GM20431 (cell line): ENCODE data around the gene MAP3K3.

ENCODE experiments used
- in situ Hi-C: fragments of 300-500 bp; cut with MseI, MboI; formaldehyde crosslinking; loops from one replicate; pipeline ENCODE4 v1.15.0; 2020; ENCODE audit warnings: low sequenced_read_pairs; ENCODE audit not compliant: unreplicated experiment

MAP3K3 gene

GRCh38 chr17:63621684-63622573 is at the start of gene MAP3K3:
Gene MAP3K3, plus strand, starts transcription at chr17:63622417. Its CDS starts 343 bp downstream, at chr17:63622760.
- in situ Hi-C loops: no loop called here

DNA sequence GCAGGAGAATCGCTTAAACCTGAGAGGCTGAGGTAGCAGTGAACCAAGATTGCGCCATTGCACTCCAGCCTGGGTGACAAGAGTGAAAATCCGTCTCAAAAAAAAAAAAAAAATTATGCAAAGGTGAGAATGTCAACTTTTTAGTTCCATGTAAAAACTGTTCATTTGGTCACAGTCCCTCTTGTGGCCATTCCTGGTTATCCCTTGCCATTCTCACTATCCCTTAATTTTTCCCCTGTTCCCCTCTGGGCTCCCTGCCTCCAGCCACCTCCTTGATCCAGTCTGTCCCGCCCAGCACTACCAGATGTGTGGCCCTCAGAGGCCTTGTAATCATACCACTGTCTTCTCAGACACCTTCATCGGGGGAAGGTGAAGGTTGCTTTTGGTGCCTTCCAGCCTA is 48.6 kb upstream of the MAP3K3 start:
- in situ Hi-C loops: no loop called here

DNA sequence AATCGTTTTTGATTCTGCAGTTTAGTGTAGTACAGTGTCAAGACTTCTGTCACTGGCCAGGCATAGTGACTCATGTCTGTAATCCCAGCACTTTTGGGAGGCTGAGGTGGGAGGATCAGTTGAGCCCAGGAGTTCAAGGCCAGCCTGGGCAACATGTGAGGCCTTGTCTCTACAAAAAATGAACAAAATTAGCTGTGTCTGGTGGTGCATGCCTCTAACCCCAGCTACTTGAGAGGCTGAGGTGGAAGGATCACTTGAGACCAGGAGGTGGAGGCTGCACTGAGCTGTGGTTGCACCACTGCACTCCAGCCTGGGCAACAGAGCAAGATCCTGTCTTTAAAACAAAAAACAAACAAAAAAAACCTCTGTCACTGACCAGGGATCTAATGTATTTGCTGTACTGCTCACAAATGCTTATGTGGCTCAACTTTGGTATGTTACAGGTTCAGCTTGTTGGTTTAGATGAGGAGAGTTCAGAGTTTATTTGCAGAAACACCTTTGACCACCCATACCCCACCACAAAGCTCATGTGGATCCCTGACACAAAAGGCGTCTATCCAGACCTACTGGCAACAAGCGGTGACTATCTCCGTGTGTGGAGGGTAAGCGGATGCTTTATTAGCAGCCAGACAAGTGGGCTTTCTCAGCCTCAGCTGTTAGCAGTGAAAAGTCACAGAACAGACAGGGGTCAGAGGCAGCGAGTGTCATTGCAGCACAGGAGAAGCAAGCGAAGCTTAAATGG is 44.0 kb upstream of the MAP3K3 start:
- in situ Hi-C loops: no loop called here

DNA sequence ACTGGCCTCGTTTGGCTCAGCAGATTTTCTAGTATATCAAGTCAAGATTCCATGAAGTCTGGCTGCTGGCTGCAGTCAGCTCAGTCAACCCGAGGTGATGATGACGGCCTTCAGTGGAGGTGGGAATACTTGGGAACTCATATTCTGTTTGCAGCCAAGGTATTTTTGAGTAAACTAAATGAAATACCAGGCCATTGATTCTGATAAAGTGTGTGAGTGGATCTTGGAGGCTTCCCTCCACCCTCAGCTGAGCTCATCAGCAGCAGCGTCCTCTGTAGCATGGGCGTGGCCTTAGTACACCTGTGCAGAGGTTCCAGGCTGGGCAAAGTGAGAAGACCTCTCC is 43.5 kb upstream of the MAP3K3 start:
- in situ Hi-C loops: no loop called here

DNA sequence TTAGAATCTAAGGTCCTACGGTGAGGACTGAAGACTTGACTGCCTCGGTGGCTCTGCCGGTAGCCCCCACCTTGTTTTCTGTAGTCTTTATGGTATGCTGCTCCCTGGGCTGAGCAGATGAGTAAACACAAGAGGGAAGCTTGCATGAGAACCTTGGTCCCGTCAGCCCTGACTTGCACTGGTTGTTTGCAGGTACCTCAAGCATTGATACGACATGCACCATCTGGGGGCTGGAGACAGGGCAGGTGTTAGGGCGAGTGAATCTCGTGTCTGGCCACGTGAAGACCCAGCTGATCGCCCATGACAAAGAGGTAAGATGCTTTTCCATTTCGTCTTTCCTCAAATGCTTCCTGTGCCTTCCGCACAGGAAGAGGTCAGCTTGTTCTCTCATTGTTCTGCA is 42.6 kb upstream of the MAP3K3 start:
- in situ Hi-C loops: no loop called here

DNA sequence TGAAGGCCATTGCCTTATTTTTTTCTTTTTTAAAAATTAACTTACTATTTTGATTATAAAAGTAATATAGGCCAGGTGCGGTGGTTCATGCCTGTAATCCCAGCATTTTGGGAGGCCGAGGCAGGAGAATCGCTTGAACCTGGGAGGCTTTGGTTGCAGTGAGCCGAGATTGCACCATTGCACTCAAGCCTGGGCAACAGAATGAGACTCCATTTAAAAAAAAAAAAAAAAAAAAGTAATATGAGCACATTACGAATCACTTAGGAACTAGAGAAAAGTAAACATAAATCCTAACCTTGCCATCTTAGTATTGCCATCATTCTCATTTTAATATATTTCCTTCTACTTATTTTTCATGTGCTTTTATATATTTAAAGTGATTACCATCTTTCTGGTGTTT is 34.4 kb upstream of the MAP3K3 start:
- in situ Hi-C loops: no loop called here

- in situ Hi-C loops: no loop called here
Observed at GRCh38 chr17:63588797-63589196, 33.4 kb upstream of the MAP3K3 start.

- in situ Hi-C loops: no loop called here
Observed at GRCh38 chr17:63589646-63590045, 32.6 kb upstream of the MAP3K3 start.

GRCh38 chr17:63592797-63593196 is 29.4 kb upstream of the MAP3K3 start:
- in situ Hi-C loops: no loop called here

- in situ Hi-C loops: no loop called here
Observed at GRCh38 chr17:63595132-63595531, 27.1 kb upstream of the MAP3K3 start.

GRCh38 chr17:63596856-63597586 is 25.2 kb upstream of the MAP3K3 start:
- in situ Hi-C loops: no loop called here

GRCh38 chr17:63598281-63598680 is 23.9 kb upstream of the MAP3K3 start:
- in situ Hi-C loops: no loop called here

DNA sequence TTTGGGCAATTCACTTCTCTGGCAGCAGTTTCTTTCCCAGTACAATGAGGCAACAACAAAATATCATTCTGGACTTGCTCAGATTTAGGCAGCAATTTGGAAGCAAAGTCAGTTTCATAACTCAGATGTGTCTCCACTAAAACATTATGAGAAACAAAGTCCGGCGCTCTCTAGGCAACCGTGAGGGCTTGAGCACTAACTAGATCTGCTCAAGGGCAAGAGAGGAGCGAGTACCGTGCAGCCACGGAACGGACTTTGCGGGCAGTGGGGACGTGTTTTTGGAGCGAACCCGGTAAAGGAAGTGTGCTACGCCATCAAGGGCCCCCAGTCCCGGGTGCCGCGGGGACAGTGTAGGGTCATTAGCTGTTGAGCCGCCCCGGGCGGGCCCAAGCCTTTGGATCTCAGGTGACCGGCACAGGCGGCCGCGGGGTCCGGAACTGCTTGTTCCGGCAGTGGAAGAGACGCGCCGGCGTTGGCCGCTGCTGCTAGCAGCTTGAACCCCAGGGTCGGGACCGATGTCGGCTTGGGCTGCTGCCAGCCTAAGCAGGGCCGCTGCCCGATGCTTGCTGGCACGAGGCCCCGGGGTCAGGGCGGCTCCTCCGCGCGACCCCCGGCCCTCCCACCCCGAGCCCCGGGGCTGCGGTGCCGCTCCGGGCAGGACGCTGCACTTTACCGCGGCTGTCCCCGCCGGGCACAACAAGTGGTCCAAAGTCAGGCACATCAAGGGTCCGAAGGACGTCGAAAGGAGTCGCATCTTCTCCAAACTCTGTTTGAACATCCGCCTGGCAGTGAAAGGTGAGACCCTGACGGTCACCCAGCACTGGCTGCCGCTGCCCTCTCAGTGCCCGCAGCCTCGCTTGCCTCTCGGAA is 21.4 kb upstream of the MAP3K3 start, which contains the start of gene TACO1:
Gene TACO1 (plus strand): TSS at position 327 of the 870 bp plus-strand sequence. CDS start 189 bp downstream, at position 516.
- in situ Hi-C loops: no loop called here

GRCh38 chr17:63601439-63602371 is 20.5 kb upstream of the MAP3K3 start:
- in situ Hi-C loops: no loop called here

GRCh38 chr17:63609816-63610573 is 12.2 kb upstream of the MAP3K3 start:
- in situ Hi-C loops: loop anchor here (10.0 kb wide), 1 partner anchor 185 kb away; no protein-coding TSS in a partner anchor

GRCh38 chr17:63610854-63611253 is 11.4 kb upstream of the MAP3K3 start:
- in situ Hi-C loops: loop anchor here (10.0 kb wide), 1 partner anchor 186 kb away; no protein-coding TSS in a partner anchor

GRCh38 chr17:63611354-63611753 is 10.9 kb upstream of the MAP3K3 start:
- in situ Hi-C loops: loop anchor here (10.0 kb wide), 1 partner anchor 187 kb away; no protein-coding TSS in a partner anchor

DNA sequence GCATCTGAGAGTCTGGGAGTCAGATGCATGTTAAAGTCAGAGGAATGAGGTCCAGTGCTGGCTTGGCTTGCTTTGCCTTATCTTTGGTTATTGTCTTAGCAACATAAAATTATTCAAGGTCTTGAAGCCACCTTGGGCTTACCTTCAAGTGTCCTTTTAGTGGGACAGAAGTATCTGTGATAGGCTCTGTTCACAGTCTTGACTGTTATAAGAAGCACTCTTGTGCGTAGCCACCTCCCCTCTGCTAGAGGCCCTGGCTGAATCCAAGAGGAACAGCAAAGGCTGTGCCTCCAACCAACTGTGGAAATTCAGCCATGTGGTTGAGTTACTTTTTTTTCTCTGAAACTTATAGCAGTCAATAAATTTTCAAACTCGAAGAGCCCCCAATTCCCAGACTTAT is 8.6 kb upstream of the MAP3K3 start:
- in situ Hi-C loops: loop anchor here (10.0 kb wide), 1 partner anchor 189 kb away; no protein-coding TSS in a partner anchor
